Neural crest cell (in vitro differentiated cells): ENCODE data around the gene CYP1B1. TPM values are rescaled to one million over a fixed set of nuclear protein-coding genes. Genes with fewer than 3 reads are reported as not detected.
A peak's percentile ranks its signal among the peaks of the same experiment; 100 is the strongest.

ENCODE experiments used
- DNase-seq: peaks from one replicate; pipeline ENCODE4 v3.0.0; 2021; ENCODE audit warnings: low read depth, mixed read lengths, low spot score
- H3K27ac Mint-ChIP-seq: one replicate; pipeline ENCODE4 v1.8.0; 2021; ENCODE audit warnings: mild to moderate bottlenecking, mixed read lengths; ENCODE audit not compliant: unreplicated experiment
- H3K27me3 Mint-ChIP-seq: 2 replicates; pipeline ENCODE4 v1.8.0; 2021; ENCODE audit warnings: low read depth, mild to moderate bottlenecking, mixed read lengths
- H3K36me3 Mint-ChIP-seq: 2 replicates; pipeline ENCODE4 v1.8.0; 2021; ENCODE audit warnings: low read depth, mild to moderate bottlenecking, mixed read lengths
- H3K4me1 Mint-ChIP-seq: 2 replicates; pipeline ENCODE4 v1.8.0; 2021; ENCODE audit warnings: mixed read lengths
- H3K4me3 Mint-ChIP-seq: one replicate; pipeline ENCODE4 v1.8.0; 2021; ENCODE audit warnings: mild to moderate bottlenecking, mixed read lengths
- H3K9me3 Mint-ChIP-seq: 2 replicates; pipeline ENCODE4 v1.8.0; 2021; ENCODE audit warnings: mixed read lengths
- long read RNA-seq: library from polyadenylated mRNA; unstranded; transcript quantifications from one replicate; pipeline ENCODE4 v2.0.0, GENCODE V29; 2020
- total RNA-seq: library from RNA; stranded (reverse); gene quantifications from 2 replicates; pipeline ENCODE4 v1.2.1, GENCODE V29; 2021
- TF ChIP-seq, protein P1 (sequence below): fragments of 200-600 bp; sonication (generic); conservative IDR thresholded peaks from 2 replicates; pipeline ENCODE4 v1.5.0; 2021; ENCODE audit warnings: antibody characterized with exemption, mild to moderate bottlenecking

Gene CYP1B1
- total RNA-seq: 16.4 and 17.5 TPM in 2 replicates
- long read RNA-seq, full-length matches to known transcripts: 13 of 22 reads
- long read RNA-seq, partial matches to known transcripts: 3 of 22 reads
- long read RNA-seq, other reads (novel, unspliced or antisense): 6 of 22 reads

DNA sequence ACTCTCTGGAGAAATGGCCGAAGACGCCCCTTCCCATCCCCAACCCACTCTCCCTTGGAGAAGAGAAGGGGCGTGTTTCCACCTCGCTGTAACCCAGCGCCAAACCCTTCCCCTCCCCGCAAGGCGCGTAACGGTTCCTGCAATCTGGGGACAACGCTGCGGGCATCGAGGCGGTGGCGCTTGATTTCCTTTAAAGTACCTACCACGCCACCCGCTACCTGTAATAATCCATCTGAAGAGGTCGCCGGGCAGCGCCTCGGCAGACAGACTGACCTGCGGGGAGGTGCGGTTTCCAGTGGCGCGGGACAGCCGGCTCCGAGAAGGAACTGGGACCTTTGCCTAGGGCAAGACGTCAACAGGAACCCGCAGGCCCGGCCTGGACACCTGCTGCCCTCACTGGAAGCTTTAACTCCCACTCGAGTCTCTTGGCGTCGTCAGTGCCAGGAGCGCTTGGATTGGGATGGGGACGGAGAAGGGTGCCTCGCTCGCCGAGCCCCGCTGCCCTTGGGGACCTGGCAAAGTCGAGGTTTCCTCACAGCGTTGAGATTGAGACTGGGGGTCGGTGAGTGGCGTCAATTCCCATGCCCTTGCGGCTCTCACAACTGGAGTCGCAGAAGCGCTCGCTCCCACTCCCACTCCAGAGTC is at the start of gene CYP1B1:
Gene CYP1B1 (minus strand): TSS at position 645 of the 645 bp plus-strand sequence. CDS start 763 bp downstream, outside the sequence.
- Mint-ChIP-seq H3K9me3 (no peaks in the 10 kb centered on the region), H3K36me3 (no peaks in the 10 kb centered on the region), H3K4me1 (peaks cover 17% of the 10 kb centered on the region), H3K27ac (peak within 1 kb of the TSS; percentile 25), H3K4me3 (peak within 1 kb of the TSS; percentile 84), H3K27me3 (peaks cover 91% of the 10 kb centered on the region)
- no peak for DNase-seq
- TF ChIP-seq, protein P1, sequence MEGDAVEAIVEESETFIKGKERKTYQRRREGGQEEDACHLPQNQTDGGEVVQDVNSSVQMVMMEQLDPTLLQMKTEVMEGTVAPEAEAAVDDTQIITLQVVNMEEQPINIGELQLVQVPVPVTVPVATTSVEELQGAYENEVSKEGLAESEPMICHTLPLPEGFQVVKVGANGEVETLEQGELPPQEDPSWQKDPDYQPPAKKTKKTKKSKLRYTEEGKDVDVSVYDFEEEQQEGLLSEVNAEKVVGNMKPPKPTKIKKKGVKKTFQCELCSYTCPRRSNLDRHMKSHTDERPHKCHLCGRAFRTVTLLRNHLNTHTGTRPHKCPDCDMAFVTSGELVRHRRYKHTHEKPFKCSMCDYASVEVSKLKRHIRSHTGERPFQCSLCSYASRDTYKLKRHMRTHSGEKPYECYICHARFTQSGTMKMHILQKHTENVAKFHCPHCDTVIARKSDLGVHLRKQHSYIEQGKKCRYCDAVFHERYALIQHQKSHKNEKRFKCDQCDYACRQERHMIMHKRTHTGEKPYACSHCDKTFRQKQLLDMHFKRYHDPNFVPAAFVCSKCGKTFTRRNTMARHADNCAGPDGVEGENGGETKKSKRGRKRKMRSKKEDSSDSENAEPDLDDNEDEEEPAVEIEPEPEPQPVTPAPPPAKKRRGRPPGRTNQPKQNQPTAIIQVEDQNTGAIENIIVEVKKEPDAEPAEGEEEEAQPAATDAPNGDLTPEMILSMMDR: no peak

DNA sequence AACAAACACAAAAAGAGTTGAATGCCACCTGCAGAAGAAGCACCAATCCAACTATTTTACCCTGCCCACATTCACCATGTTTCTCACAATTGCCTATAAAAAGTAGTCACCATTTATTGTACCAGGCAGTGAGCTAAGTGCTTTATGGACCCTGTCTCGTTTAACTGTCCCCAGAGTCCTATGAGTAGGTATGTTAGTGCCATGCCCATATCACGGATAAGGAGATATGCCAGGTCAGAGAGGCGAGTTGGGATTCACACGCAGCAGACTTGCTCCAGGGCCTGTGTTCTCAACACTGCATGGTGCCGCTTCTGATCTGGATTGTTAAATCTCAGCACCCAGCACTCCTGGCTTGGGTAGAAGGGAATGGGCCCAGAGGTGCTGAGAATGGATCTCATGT is 49.1 kb upstream of the CYP1B1 start:
- DNase-seq: no peak
- H3K36me3 Mint-ChIP-seq: peaks cover 8% of the 10 kb centered on the region
- no peaks in the 10 kb centered on the region for H3K27me3 Mint-ChIP-seq
- TF ChIP-seq, protein P1: no peak
- no peak overlapping the region for H3K4me3 Mint-ChIP-seq
- H3K4me1 Mint-ChIP-seq: no peaks in the 10 kb centered on the region
- peaks cover 15% of the 10 kb centered on the region for H3K9me3 Mint-ChIP-seq
- H3K27ac Mint-ChIP-seq: no peak overlapping the region

DNA sequence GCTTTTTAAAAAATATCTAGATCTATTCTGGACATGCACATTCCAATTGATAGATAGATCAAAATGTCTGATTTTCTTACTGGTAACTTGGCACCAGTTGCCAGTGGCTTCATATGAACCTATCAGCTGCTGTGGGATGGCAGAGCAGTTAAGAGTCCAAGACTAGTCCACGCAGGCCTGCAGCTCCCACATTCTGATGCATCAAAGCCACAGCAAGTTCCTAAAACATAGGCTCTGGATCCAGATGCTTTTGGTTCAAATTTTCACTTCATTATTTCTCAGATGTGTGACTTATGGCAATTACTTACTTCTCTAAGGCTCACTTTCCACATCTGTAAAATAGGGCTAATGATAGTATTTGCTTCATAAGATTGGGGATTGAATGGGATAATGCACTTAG is 48.0 kb upstream of the CYP1B1 start:
- Mint-ChIP-seq H3K27ac (no peak overlapping the region), H3K4me3 (no peak overlapping the region), H3K27me3 (no peaks in the 10 kb centered on the region), H3K4me1 (no peaks in the 10 kb centered on the region), H3K36me3 (peaks cover 8% of the 10 kb centered on the region), H3K9me3 (peaks cover 15% of the 10 kb centered on the region)
- TF ChIP-seq, protein P1: no peak
- DNase-seq: no peak

DNA sequence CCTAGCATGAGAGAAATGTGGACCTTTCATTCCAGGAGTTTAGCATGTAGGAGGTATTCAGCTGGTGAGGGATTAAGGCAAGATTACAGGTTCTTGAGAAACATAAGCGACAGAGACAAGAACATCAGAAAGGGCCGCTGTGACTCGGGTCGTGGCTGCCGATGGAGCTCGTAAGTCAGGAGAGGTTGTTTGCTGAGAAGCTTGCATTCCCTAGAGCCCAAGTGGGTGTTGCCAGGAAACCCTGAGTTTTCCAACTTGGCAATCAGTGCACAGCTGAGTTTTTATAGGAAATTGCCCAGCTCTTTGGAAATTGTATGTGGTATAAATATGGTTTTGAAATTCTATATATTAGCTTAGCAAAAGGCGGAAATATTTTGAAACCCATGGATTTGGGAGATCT is 46.4 kb upstream of the CYP1B1 start:
- peaks cover 8% of the 10 kb centered on the region for H3K9me3 Mint-ChIP-seq
- DNase-seq: no peak
- TF ChIP-seq, protein P1: no peak
- peaks cover 8% of the 10 kb centered on the region for H3K36me3 Mint-ChIP-seq
- no peak overlapping the region for H3K27ac Mint-ChIP-seq
- H3K4me1 Mint-ChIP-seq: no peaks in the 10 kb centered on the region
- no peak overlapping the region for H3K4me3 Mint-ChIP-seq
- no peaks in the 10 kb centered on the region for H3K27me3 Mint-ChIP-seq

DNA sequence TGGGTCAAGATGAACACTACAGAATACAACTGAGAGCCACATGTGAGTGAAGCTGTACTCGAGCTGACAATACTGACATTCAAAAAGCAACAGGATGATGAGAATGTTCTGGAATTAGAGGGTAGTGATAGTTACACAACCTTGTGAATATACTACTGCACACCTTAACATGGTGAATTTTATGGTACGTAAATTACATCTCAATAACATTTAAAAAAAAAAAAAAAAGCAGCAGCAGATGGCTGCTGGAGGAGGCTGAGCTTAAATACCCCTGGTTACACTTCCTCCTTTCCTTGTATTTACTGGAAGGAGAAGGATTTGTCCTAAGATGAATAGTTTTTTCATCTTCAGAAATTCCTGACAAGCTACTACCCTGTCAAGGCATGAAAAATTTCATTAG is 45.5 kb upstream of the CYP1B1 start:
- no peaks in the 10 kb centered on the region for H3K27me3 Mint-ChIP-seq
- H3K9me3 Mint-ChIP-seq: peaks cover 2% of the 10 kb centered on the region
- H3K36me3 Mint-ChIP-seq: peaks cover 1% of the 10 kb centered on the region
- no peak overlapping the region for H3K27ac Mint-ChIP-seq
- no peak overlapping the region for H3K4me3 Mint-ChIP-seq
- no peak for DNase-seq
- TF ChIP-seq, protein P1: no peak
- H3K4me1 Mint-ChIP-seq: no peaks in the 10 kb centered on the region
